Thyroid gland (tissue), 4 donors: ENCODE data around the gene STX16. TPM values are rescaled to one million over a fixed set of nuclear protein-coding genes. Genes with fewer than 3 reads are reported as not detected.

Experiments
- DNase-seq, 2 donors: peaks; one replicate each; pipeline ENCODE4 v3.0.0-alpha.2; 2019
- H3K27ac ChIP-seq, 3 donors: fragments of 200-600 bp; sonication (generic); 1 replicate in 2 of 3; 2 replicates in 1 of 3; pipeline ENCODE4 v1.5.1; 2016 to 2019; ENCODE audit warnings: mild to moderate bottlenecking in 1 of 3, moderate library complexity in 1 of 3
- H3K27me3 ChIP-seq: fragments of 200-600 bp; sonication (generic); one replicate; pipeline ENCODE4 v1.5.1; 2019
- H3K36me3 ChIP-seq, 2 donors: fragments of 200-600 bp; sonication (generic); one replicate each; pipeline ENCODE4 v1.5.1; 2016 to 2019
- H3K4me1 ChIP-seq, 2 donors: fragments of 200-600 bp; sonication (generic); one replicate each; pipeline ENCODE4 v1.5.1; 2017 to 2019
- H3K4me3 ChIP-seq, 3 donors: fragments of 200-600 bp; sonication (generic); replicated peaks in 1 of 3; 1 replicate in 2 of 3; 2 replicates in 1 of 3; pipeline ENCODE4 v1.5.1; 2016; ENCODE audit warnings: mild to moderate bottlenecking in 1 of 3
- H3K9me3 ChIP-seq: fragments of 200-600 bp; sonication (generic); one replicate; pipeline ENCODE4 v1.5.1; 2017
- POLR2A ChIP-seq, 2 donors: fragments of 450-650 bp; IDR thresholded peaks; one replicate each; pipeline ENCODE4 v1.6.1; 2017; ENCODE audit warnings: antibody characterized with exemption in 2 of 2, mild to moderate bottlenecking in 2 of 2, moderate library complexity in 1 of 2
- WGBS, 2 donors: methylation state at CpG; one replicate each; pipeline ENCODE4 v1.1.5; 2017; 5-methylcytosine and 5-hydroxymethylcytosine counted together
- intact Hi-C: fragments of 100-400 bp; cut with DNase I; formaldehyde crosslinking; loops from one replicate; pipeline ENCODE4 v1.15.1; 2023
- total RNA-seq, 4 donors: library from RNA; depleted of rRNA; stranded (reverse); fragments of >200 nt; gene quantifications; one replicate each; pipeline ENCODE4 v1.2.3, GENCODE V29; 2016
- TF ChIP-seq, protein P1 (sequence below), 6 experiments: fragments of 200-600 bp in 3 of 6; fragments of 450-650 bp in 3 of 6; sonication (generic) in 3 of 6; IDR thresholded peaks; one replicate each; pipeline ENCODE4 v1.5.1; 2016 to 2019; ENCODE audit warnings: antibody characterized with exemption in 6 of 6, mild to moderate bottlenecking in 2 of 6, inconsistent platforms in 1 of 6, moderate library complexity in 1 of 6

The STX16 gene
- total RNA-seq, 4 donors from 2014 or later, result 42.5 to 59.1 (median 53.0) TPM

DNA sequence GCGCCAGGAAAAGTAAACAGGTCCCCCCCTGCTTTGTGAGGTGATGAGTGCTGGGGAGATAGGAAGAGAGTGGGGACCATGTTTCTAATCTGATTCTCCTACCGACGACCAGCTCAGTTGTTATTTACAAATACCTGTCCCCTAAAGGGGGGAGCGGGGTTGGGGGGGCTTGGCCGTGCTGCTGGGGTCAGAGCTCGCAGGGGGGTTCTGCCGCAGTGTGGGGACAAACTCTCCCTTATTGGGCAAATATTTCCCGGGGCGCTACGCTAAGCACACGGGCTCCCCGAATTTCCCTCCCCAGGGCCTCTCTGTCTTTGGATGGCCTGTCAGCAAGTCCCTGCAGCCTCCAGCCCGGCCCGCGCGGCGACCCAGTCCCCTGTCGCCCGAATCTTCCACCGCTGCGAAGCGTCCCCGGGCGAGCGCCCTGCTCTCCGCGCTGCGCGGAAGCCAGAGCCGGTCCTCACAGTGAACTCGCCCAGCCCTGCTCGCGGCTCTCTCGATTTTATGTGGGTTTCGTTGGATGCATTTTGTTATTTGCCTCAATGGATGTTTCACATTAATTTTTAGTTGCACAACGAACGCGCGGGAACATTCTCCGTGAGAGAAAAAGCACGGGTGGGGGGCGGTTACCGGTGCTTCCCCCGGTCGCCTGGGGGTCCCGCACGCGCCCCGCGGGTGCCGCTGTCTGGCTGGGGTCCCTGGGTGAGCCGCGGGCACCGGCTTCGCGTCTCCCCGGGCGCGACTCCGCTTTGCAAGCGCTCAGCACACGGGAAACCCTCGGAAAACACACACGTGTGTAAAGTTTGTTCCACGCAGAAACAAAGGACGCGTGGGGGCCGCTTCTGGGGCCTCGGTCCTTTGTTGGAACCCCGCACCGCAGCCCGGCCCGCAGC lies 1.5 kb upstream of the STX16 start:
- peak overlapping the region; percentile 80 to 97 (median 86) for H3K27ac ChIP-seq
- H3K4me3 ChIP-seq, result peak overlapping the region; percentile 42 to 72 (median 68)
- peaks cover 18 to 26% of the 10 kb centered on the region in 2 donors for H3K4me1 ChIP-seq
- intact Hi-C loops, result loop anchor here (5.0 to 10.0 kb wide), 2 partner anchors 43 to 205 kb away; partner anchors contain the start of genes GNAS, GNAS-AS1 and NPEPL1
- peak; percentile 12 to 23 for DNase-seq
- no peaks in the 10 kb centered on the region for H3K27me3 ChIP-seq
- 20 to 22% methylated on average over 26 to 49 of the region's 73 CpGs for WGBS, 2 donors
- no peaks in the 10 kb centered on the region for H3K9me3 ChIP-seq
- H3K36me3 ChIP-seq, result no peaks in the 10 kb centered on the region
- TF ChIP-seq, protein P1, sequence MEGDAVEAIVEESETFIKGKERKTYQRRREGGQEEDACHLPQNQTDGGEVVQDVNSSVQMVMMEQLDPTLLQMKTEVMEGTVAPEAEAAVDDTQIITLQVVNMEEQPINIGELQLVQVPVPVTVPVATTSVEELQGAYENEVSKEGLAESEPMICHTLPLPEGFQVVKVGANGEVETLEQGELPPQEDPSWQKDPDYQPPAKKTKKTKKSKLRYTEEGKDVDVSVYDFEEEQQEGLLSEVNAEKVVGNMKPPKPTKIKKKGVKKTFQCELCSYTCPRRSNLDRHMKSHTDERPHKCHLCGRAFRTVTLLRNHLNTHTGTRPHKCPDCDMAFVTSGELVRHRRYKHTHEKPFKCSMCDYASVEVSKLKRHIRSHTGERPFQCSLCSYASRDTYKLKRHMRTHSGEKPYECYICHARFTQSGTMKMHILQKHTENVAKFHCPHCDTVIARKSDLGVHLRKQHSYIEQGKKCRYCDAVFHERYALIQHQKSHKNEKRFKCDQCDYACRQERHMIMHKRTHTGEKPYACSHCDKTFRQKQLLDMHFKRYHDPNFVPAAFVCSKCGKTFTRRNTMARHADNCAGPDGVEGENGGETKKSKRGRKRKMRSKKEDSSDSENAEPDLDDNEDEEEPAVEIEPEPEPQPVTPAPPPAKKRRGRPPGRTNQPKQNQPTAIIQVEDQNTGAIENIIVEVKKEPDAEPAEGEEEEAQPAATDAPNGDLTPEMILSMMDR (IDR thresholded peaks at IDR 0.05), result no peak
- TF ChIP-seq POLR2A (IDR thresholded peaks at IDR 0.05), result no peak

DNA sequence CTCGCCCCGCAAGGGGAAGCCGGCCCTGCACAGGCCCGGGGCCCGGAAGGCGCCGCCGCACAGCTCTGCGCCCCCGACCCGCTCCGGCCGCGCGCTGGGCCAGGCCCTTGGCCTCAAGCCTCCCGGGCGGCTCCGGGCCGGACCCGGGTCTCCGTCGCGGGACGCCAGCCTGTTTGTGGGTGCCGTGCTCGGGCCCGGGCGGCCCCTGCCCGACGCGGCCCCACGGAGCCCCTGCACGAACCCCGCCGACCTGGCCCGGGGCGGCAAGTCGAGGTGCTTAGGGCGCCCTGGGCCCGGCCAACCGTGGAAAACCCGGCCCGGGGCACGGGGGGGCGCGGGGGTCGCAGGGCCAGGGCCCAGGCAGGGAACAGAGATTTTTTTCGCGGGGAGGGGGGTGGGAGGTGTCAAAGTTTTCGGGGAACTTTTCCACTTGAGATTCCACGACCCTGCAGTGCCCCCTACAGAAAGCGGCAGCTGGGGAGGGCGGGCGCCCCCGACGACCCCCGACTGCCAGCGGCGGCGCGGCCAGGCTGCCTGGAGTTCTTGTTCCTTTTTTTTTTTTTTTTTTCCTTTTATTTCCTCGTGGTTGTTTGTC lies 805 bp upstream of the STX16 start:
- no peaks in the 10 kb centered on the region for H3K27me3 ChIP-seq
- H3K4me3 ChIP-seq, result peak overlapping the region; percentile 42 to 72 (median 68)
- 0 to 2% methylated on average over 13 of the region's 62 CpGs for WGBS, 2 donors
- no peaks in the 10 kb centered on the region for H3K9me3 ChIP-seq
- peaks cover 21 to 24% of the 10 kb centered on the region in 2 donors for H3K4me1 ChIP-seq
- DNase-seq, result peak; percentile 15 to 20
- peak overlapping the region; percentile 80 to 97 (median 86) for H3K27ac ChIP-seq
- intact Hi-C loops, result loop anchor here (5.0 to 10.0 kb wide), 2 partner anchors 42 to 205 kb away; partner anchors contain the start of genes GNAS, GNAS-AS1 and NPEPL1
- H3K36me3 ChIP-seq, result no peaks in the 10 kb centered on the region
- TF ChIP-seq, protein P1 (IDR thresholded peaks at IDR 0.05), result no peak
- peak in 1 of 2 donors; percentile 16 for TF ChIP-seq POLR2A (IDR thresholded peaks at IDR 0.05)

DNA sequence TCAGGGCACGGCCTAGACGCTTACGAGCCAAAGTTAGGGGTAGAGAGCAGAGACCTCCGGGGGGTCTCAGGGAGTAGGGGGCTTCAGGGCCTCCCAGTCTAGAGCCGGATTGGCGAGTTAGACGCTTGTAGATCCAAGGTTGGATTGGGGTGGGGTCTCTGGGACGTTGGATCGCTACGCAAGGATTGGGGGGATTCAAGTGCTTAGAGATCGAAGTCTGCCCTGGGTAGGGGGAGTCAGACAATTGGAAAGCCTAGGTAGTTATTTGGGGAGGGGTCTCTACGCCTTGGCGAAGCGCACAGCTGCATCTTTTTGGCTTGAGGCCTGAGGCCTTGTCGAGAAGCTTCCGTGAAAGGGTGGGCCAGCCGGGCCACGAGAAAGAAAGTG lies 469 bp downstream of the STX16 start:
- intact Hi-C loops, result loop anchor here (5.0 to 10.0 kb wide), 2 partner anchors 41 to 203 kb away; partner anchors contain the start of genes GNAS, GNAS-AS1 and NPEPL1
- no peaks in the 10 kb centered on the region for H3K9me3 ChIP-seq
- DNase-seq, result no peak
- peak overlapping the region; percentile 80 to 97 (median 86) for H3K27ac ChIP-seq
- 1% methylated on average over 14 to 18 of the region's 18 CpGs for WGBS, 2 donors
- peaks cover 22 to 28% of the 10 kb centered on the region in 2 donors for H3K4me1 ChIP-seq
- no peaks in the 10 kb centered on the region for H3K36me3 ChIP-seq
- TF ChIP-seq POLR2A (IDR thresholded peaks at IDR 0.05), result no peak
- TF ChIP-seq, protein P1 (IDR thresholded peaks at IDR 0.05), result no peak
- H3K27me3 ChIP-seq, result no peaks in the 10 kb centered on the region
- peak overlapping the region; percentile 65 to 72 (median 68) for H3K4me3 ChIP-seq

DNA sequence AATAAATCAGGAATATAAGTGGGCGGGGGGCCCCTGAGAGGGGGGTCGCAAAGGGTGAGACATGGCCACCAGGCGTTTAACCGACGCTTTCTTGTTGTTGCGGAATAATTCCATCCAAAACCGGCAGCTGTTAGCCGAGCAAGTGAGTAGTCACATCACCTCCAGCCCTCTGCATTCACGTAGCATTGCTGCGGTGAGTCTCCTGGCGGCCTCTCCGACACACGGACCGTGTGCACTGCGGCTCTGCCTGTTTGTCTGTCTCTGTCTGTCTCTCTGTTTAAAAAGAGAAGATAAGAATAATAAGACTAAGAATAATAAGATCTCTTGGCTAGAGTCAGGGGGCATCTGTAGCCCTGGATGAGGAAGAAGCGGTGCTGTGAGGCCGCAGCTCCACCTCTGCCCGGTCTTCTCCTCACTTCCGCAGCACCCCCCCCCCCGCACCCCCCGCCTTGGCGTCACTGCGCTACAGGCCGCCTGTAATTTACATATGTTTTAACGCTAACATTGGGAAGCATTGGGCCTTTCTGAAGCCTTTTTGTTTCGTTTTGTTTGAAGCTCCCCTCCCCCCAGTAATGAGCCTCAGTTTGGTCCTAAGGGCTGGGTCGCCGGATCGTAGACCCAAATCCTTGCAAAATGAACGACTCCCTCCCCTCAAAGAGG lies 993 bp downstream of the STX16 start:
- 0 to 1% methylated on average over 30 of the region's 30 CpGs for WGBS, 2 donors
- peak overlapping the region; percentile 80 to 97 (median 86) for H3K27ac ChIP-seq
- H3K9me3 ChIP-seq, result no peaks in the 10 kb centered on the region
- H3K27me3 ChIP-seq, result no peaks in the 10 kb centered on the region
- peak; percentile 45 to 46 for DNase-seq
- no peaks in the 10 kb centered on the region for H3K36me3 ChIP-seq
- intact Hi-C loops, result loop anchor here (5.0 to 10.0 kb wide), 2 partner anchors 40 to 203 kb away; partner anchors contain the start of genes GNAS, GNAS-AS1 and NPEPL1
- peaks cover 22 to 28% of the 10 kb centered on the region in 2 donors for H3K4me1 ChIP-seq
- H3K4me3 ChIP-seq, result peak overlapping the region; percentile 65 to 72 (median 68)
- TF ChIP-seq POLR2A (IDR thresholded peaks at IDR 0.05), result peak in 1 of 2 donors; percentile 47
- TF ChIP-seq, protein P1 (IDR thresholded peaks at IDR 0.05), result no peak
